OCI-LY3 (cell line): ENCODE results near the gene TMCC2.

Source experiments
- H2AFZ ChIP-seq: fragments of 200-600, 300-600 bp; shearing (Covaris generic); 2 replicates; pipeline ENCODE4 v1.6.0; 2014; ENCODE audit warnings: antibody characterized with exemption, low read depth, low read length
- H3K27ac ChIP-seq: fragments of 200-600, 300-600 bp; sonication (generic); 2 replicates; pipeline ENCODE4 v1.5.1; 2014; ENCODE audit warnings: mild to moderate bottlenecking, low read length, moderate library complexity, mixed read lengths
- H3K27me3 ChIP-seq: fragments of 200-600, 300-600 bp; sonication (generic); 2 replicates; pipeline ENCODE4 v1.6.1; 2014; ENCODE audit warnings: low read depth, low read length, mixed read lengths
- H3K36me3 ChIP-seq: fragments of 200-600, 300-600 bp; sonication (generic); replicated peaks from 2 replicates; pipeline ENCODE3; 2014; ENCODE audit warnings: low read depth, low read length, mixed read lengths
- H3K4me1 ChIP-seq: fragments of 300-600, 200-600 bp; sonication (generic); 2 replicates; pipeline ENCODE4 v1.6.1; 2014; ENCODE audit warnings: low read length, mixed read lengths
- H3K4me2 ChIP-seq: fragments of 200-600, 300-600 bp; sonication (generic); 2 replicates; pipeline ENCODE4 v1.6.1; 2014; ENCODE audit warnings: low read length, mixed read lengths
- H3K4me3 ChIP-seq: fragments of 300-600, 200-600 bp; sonication (generic); 2 replicates; pipeline ENCODE4 v1.5.1; 2014; ENCODE audit warnings: antibody characterized with exemption, mild to moderate bottlenecking, low read length, moderate library complexity
- H3K79me2 ChIP-seq: fragments of 300-600, 200-600 bp; shearing (Covaris generic); 2 replicates; pipeline ENCODE4 v1.6.1; 2014; ENCODE audit warnings: mild to moderate bottlenecking, low read length, mixed read lengths
- H3K9ac ChIP-seq: fragments of 300-600, 200-600 bp; shearing (Covaris generic); 2 replicates; pipeline ENCODE4 v1.6.0; 2014; ENCODE audit warnings: mild to moderate bottlenecking, low read length, moderate library complexity
- H3K9me3 ChIP-seq: fragments of 200-600, 300-600 bp; shearing (Covaris generic); 2 replicates; pipeline ENCODE4 v1.6.1; 2014; ENCODE audit warnings: low read length, mixed read lengths; ENCODE audit not compliant: insufficient read depth
- H4K20me1 ChIP-seq: fragments of 200-600, 300-600 bp; sonication (generic); 2 replicates; pipeline ENCODE4 v1.6.1; 2016; ENCODE audit warnings: low read length, mixed read lengths; ENCODE audit not compliant: insufficient read depth
- EZH2phosphoT487 ChIP-seq: fragments of 200-600 bp; shearing (Covaris generic); IDR thresholded peaks from 2 replicates; pipeline ENCODE4 v1.6.1; 2018; ENCODE audit warnings: antibody characterized with exemption, mixed run types, low read depth
- TF ChIP-seq, protein P1 (sequence below): fragments of 200-600, 300-600 bp; sonication (generic); IDR thresholded peaks from 2 replicates; pipeline ENCODE4 v1.5.1; 2014; ENCODE audit warnings: antibody characterized with exemption, low read length, low read depth

TMCC2 gene

DNA sequence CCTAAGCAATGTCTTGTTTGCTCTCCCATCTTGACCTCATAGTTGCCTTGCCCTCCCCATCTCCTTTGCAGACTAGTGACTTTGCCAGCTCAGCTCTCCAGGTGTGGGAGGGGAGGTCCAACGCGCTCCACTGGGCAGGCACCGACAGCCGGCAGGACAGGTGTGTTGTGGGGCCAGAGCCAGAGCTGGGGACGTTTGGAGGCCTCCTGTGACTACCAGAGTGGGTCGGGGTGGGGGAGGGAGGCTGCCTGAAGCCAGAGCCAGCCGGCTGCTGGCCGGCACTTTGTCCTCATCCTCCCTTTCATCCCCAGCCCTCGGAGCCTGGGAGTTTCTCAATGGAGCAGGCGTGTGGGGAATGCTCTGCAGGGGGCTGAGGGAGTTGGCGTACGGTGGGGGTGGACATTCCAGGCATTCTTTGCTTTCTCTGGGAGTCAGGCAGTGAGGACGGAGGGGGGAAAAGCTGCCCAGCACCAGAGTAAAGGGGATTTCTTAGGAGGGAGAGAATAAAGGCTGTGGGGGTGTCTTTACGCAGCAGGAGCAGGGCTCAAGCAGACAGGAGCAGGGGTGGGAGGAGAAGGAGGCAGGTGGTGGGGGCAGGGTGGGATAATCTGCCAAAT, 73.6 kb downstream of the TMCC2 start:
- Histone ChIP-seq H3K4me3 (peak overlapping the region; percentile 9; the same call in 1 of the 2 replicates), H3K27me3 (no peaks in the 10 kb centered on the region), H4K20me1 (peaks cover 7% of the 10 kb centered on the region; the same call in 1 of the 2 replicates), H2AFZ (no peak overlapping the region), H3K9ac (peak overlapping the region; percentile 29; the same call in 1 of the 2 replicates), H3K4me1 (peaks cover 43% of the 10 kb centered on the region), H3K27ac (peak overlapping the region; percentile 54), H3K36me3 (peaks cover 39% of the 10 kb centered on the region), H3K79me2 (no peaks in the 10 kb centered on the region), H3K9me3 (no peaks in the 10 kb centered on the region), H3K4me2 (peak overlapping the region; percentile 43)
- no peak for TF ChIP-seq EZH2phosphoT487

DNA sequence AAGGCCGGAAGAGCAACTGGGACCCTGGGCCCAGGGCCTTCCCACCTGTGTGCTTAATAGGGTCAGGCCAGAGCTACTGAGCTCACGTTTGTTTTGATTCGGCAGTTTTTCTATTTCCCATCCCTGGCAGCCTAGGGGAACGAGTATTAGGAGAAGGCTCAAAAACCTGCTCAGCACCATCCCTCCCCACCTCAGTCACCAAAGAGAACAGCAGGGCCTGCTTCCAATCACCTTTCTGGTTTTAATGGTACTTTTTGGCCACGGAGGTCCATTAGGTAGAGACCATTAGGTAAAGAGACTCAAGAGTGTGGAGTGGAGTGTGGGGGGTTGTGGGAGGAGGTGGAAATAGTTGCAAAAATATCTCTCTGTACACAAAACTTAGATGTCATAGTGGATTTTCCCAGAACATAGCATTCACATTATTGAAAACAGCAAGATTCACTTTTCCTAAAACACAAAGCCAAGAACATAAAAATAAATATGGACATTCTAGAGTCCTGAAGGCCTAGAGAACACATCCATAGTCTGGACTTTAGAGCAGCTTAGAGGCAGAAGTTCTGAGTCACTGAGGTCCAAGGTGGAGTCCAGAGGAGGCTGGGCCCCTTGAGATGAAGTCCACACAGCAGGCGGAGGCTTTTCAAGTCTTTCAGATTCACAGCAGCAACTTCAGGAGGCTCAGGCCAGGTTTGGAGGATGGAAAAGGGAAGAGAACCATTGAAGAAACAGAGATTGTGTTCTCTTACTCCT, 74.3 kb downstream of the TMCC2 start:
- TF ChIP-seq EZH2phosphoT487 = no peak
- TF ChIP-seq, protein P1, sequence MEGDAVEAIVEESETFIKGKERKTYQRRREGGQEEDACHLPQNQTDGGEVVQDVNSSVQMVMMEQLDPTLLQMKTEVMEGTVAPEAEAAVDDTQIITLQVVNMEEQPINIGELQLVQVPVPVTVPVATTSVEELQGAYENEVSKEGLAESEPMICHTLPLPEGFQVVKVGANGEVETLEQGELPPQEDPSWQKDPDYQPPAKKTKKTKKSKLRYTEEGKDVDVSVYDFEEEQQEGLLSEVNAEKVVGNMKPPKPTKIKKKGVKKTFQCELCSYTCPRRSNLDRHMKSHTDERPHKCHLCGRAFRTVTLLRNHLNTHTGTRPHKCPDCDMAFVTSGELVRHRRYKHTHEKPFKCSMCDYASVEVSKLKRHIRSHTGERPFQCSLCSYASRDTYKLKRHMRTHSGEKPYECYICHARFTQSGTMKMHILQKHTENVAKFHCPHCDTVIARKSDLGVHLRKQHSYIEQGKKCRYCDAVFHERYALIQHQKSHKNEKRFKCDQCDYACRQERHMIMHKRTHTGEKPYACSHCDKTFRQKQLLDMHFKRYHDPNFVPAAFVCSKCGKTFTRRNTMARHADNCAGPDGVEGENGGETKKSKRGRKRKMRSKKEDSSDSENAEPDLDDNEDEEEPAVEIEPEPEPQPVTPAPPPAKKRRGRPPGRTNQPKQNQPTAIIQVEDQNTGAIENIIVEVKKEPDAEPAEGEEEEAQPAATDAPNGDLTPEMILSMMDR = no peak
- Histone ChIP-seq H3K9ac (peak overlapping the region; percentile 11; the same call in 1 of the 2 replicates), H3K79me2 (no peaks in the 10 kb centered on the region), H3K4me1 (peaks cover 43% of the 10 kb centered on the region), H2AFZ (no peak overlapping the region), H3K36me3 (peaks cover 46% of the 10 kb centered on the region), H3K9me3 (no peaks in the 10 kb centered on the region), H3K27ac (0 out of 2 replicates have a peak overlapping the region, but pooled peaks have one; percentile 54), H3K4me2 (peak overlapping the region; percentile 43), H4K20me1 (peaks cover 14% of the 10 kb centered on the region; the same call in 1 of the 2 replicates), H3K4me3 (no peak overlapping the region), H3K27me3 (no peaks in the 10 kb centered on the region)

DNA sequence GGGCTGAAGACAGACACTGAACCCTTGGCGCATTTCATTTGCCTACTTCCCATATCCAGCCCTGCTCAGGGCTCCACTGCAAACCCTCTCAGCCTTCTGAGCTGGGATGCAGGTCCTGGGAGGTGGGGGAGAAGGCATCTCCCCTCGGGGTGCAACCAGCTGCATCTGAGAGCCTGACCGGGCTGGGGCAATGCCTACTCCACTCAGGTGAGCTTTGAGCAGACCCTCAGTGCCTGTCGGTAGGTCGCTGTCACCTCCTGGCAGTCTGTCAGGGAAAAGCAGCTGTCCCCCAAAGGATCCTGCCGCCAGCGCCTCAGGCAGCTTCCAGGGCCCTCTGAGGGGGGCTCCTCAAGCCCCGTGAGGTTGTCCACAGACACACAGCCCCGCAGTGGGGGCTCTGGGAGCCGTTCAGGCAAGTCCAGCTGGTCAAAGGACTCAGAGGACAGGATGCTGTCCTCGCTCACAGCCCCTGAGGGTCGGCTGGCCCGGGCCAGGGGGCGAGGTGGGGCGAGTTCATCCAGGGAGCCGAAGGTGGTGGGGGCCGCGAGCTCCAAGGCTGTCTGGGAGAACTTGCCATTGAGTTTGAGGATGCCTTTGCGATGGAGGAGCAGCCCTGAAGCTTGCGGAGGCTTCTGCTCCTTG, 75.6 kb downstream of the TMCC2 start:
- Histone ChIP-seq H3K9ac (no peak overlapping the region), H3K4me1 (peaks cover 36% of the 10 kb centered on the region), H3K9me3 (no peaks in the 10 kb centered on the region), H3K27me3 (no peaks in the 10 kb centered on the region), H3K4me2 (no peak overlapping the region), H2AFZ (no peak overlapping the region), H4K20me1 (peaks cover 27% of the 10 kb centered on the region; the same call in 1 of the 2 replicates), H3K36me3 (peaks cover 60% of the 10 kb centered on the region), H3K4me3 (no peak overlapping the region), H3K27ac (no peak overlapping the region), H3K79me2 (no peaks in the 10 kb centered on the region; the same call in 1 of the 2 replicates)
- TF ChIP-seq, protein P1 = no peak
- TF ChIP-seq EZH2phosphoT487 = no peak

DNA sequence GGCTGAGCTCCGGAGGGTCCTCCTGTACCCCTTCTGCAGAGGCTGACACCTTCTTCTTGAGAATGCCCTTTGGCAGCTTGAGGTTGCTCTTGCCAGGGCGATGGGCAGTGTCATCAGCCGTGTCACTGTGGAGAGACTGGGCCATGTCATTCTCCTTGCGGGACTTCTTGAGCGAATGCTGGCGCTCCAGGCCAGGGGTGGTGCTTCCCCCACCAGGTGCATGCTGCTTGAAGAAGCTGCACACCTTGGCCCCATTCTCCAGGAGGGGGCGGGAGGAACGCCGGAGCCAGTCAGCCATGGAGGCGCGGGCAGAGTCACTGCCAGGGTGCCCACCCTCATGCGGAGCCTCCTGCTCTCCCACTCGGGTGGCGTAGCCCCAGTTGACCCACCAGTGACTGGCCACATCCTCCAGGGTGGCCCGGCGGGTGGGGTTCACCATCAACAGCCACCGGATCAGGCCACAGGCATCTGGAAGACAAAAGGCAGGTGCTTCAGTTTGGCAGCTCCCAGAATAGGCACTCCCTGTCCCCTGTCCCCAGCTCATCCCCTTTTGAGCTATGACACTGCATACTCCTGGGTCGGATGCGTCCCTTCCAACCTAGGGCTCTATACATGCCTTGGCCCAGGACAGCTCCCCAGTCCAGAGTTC, 76.4 kb downstream of the TMCC2 start:
- peaks cover 29% of the 10 kb centered on the region for H3K4me1 ChIP-seq
- no peaks in the 10 kb centered on the region for H3K9me3 ChIP-seq
- peaks cover 35% of the 10 kb centered on the region; the same call in 1 of the 2 replicates for H4K20me1 ChIP-seq
- H3K27me3 ChIP-seq = no peaks in the 10 kb centered on the region
- H3K36me3 ChIP-seq = peaks cover 68% of the 10 kb centered on the region
- no peak overlapping the region for H3K4me3 ChIP-seq
- H3K79me2 ChIP-seq = no peaks in the 10 kb centered on the region; the same call in 1 of the 2 replicates
- H2AFZ ChIP-seq = no peak overlapping the region
- TF ChIP-seq, protein P1 = no peak
- no peak for TF ChIP-seq EZH2phosphoT487
- H3K9ac ChIP-seq = no peak overlapping the region
- H3K27ac ChIP-seq = no peak overlapping the region
- no peak overlapping the region for H3K4me2 ChIP-seq
